ENCODE data around the gene MRPS15. TPM values are rescaled to one million over a fixed set of nuclear protein-coding genes. Genes with fewer than 3 reads are reported as not detected.
"Not testable (repeated sequence)": the region's sequence is repeated elsewhere in the genome, so short reads cannot be mapped to it uniquely, and the experiment has no call there.

MRPS15 gene
- 10 to 100 TPM; 55.6 to 86.7 (median 62.4) TPM for polyA plus RNA-seq (ENCODE audit: low read depth in 6 of 6)

- ATAC-seq (ENCODE audit: low read depth in 2 of 2) (peak; percentile 97 to 98), DNase-seq (peak; percentile 94)
- no peaks in the 10 kb centered on the region for H3K27me3 Mint-ChIP-seq
- peak within 1 kb of the TSS; percentile 97 to 99 (median 99) for H3K27ac Mint-ChIP-seq
- peak within 1 kb of the TSS; percentile 96 to 100 (median 98) for H3K4me3 Mint-ChIP-seq
- H3K4me1 Mint-ChIP-seq, result peaks cover 19 to 33% (median 24%) of the 10 kb centered on the region in 3 donors
- no peaks in the 10 kb centered on the region for H3K9me3 Mint-ChIP-seq
- peaks cover 8 to 23% of the 10 kb centered on the region in 2 donors for H3K36me3 Mint-ChIP-seq
These were observed at the start of gene MRPS15 for GRCh38 chr1:36463803-36464604. MRPS15 (minus strand) TSS chr1:36464384; CDS start chr1:36464275, 109 bp downstream.

GRCh38 chr1:36512842-36513241, 48.7 kb upstream of the MRPS15 start:
- no peak for DNase-seq
- no peak for ATAC-seq (ENCODE audit: low read depth in 2 of 2)
- Mint-ChIP-seq H3K27me3 (peaks cover 0 to 19% (median 16%) of the 10 kb centered on the region in 3 donors), H3K9me3 (peaks cover 0 to 2% (median 0%) of the 10 kb centered on the region in 7 donors), H3K36me3 (no peaks in the 10 kb centered on the region), H3K4me1 (peaks cover 0 to 5% (median 3%) of the 10 kb centered on the region in 3 donors), H3K27ac (no peak overlapping the region), H3K4me3 (no peak overlapping the region)

GRCh38 chr1:36511804-36512798, 47.9 kb upstream of the MRPS15 start:
- no peak for DNase-seq
- Mint-ChIP-seq H3K27ac (no peak overlapping the region), H3K27me3 (peaks cover 0 to 26% (median 23%) of the 10 kb centered on the region in 3 donors), H3K36me3 (no peaks in the 10 kb centered on the region), H3K4me3 (peak overlapping the region in 1 of 8 donors; percentile 33), H3K4me1 (peaks cover 0 to 5% (median 3%) of the 10 kb centered on the region in 3 donors), H3K9me3 (peaks cover 0 to 2% (median 0%) of the 10 kb centered on the region in 7 donors)
- ATAC-seq (ENCODE audit: low read depth in 2 of 2), result no peak

- not testable (repeated sequence) for H3K9me3 Mint-ChIP-seq; ATAC-seq (ENCODE audit: low read depth in 2 of 2); DNase-seq; H3K36me3 Mint-ChIP-seq; H3K4me1 Mint-ChIP-seq; H3K4me3 Mint-ChIP-seq; H3K27ac Mint-ChIP-seq
- peaks cover 0 to 34% (median 31%) of the 10 kb centered on the region in 3 donors for H3K27me3 Mint-ChIP-seq
These were observed 47.0 kb upstream of the MRPS15 start for GRCh38 chr1:36511220-36511619.

- no peak for ATAC-seq (ENCODE audit: low read depth in 2 of 2)
- Mint-ChIP-seq H3K36me3 (no peaks in the 10 kb centered on the region), H3K4me3 (no peak overlapping the region), H3K27me3 (peaks cover 0 to 39% (median 31%) of the 10 kb centered on the region in 3 donors), H3K9me3 (peaks cover 0 to 2% (median 0%) of the 10 kb centered on the region in 7 donors), H3K27ac (no peak overlapping the region), H3K4me1 (peaks cover 0 to 5% (median 3%) of the 10 kb centered on the region in 3 donors)
- DNase-seq, result no peak
These were observed 46.2 kb upstream of the MRPS15 start for GRCh38 chr1:36510418-36510817.

GRCh38 chr1:36508257-36508656, 44.1 kb upstream of the MRPS15 start:
- H3K27ac Mint-ChIP-seq, result peak overlapping the region in 1 of 6 donors; percentile 59
- no peak for DNase-seq
- peaks cover 6 to 40% (median 34%) of the 10 kb centered on the region in 3 donors for H3K27me3 Mint-ChIP-seq
- ATAC-seq (ENCODE audit: low read depth in 2 of 2), result no peak
- H3K36me3 Mint-ChIP-seq, result no peaks in the 10 kb centered on the region
- H3K9me3 Mint-ChIP-seq, result peaks cover 0 to 2% (median 0%) of the 10 kb centered on the region in 7 donors
- peaks cover 0 to 5% (median 3%) of the 10 kb centered on the region in 3 donors for H3K4me1 Mint-ChIP-seq
- peak overlapping the region in 1 of 8 donors; percentile 46 for H3K4me3 Mint-ChIP-seq

- Mint-ChIP-seq H3K9me3 (peaks cover 0 to 1% (median 0%) of the 10 kb centered on the region in 7 donors), H3K4me1 (peaks cover 0 to 3% (median 3%) of the 10 kb centered on the region in 3 donors), H3K27ac (no peak overlapping the region), H3K27me3 (peaks cover 6 to 40% (median 35%) of the 10 kb centered on the region in 3 donors), H3K36me3 (no peaks in the 10 kb centered on the region), H3K4me3 (peak overlapping the region in 1 of 8 donors; percentile 9)
- ATAC-seq (ENCODE audit: low read depth in 2 of 2) (no peak), DNase-seq (no peak)
These were observed 42.2 kb upstream of the MRPS15 start for GRCh38 chr1:36506276-36506920.

GRCh38 chr1:36503733-36504132, 39.5 kb upstream of the MRPS15 start:
- H3K4me3 Mint-ChIP-seq, result no peak overlapping the region
- H3K4me1 Mint-ChIP-seq, result peaks cover 0 to 3% (median 0%) of the 10 kb centered on the region in 3 donors
- H3K27me3 Mint-ChIP-seq, result peaks cover 6 to 35% (median 31%) of the 10 kb centered on the region in 3 donors
- no peak for DNase-seq
- H3K36me3 Mint-ChIP-seq, result no peaks in the 10 kb centered on the region
- no peak overlapping the region for H3K27ac Mint-ChIP-seq
- H3K9me3 Mint-ChIP-seq, result no peaks in the 10 kb centered on the region
- ATAC-seq (ENCODE audit: low read depth in 2 of 2), result no peak

GRCh38 chr1:36503159-36503558, 39.0 kb upstream of the MRPS15 start:
- peaks cover 8 to 32% (median 31%) of the 10 kb centered on the region in 3 donors for H3K27me3 Mint-ChIP-seq
- peaks cover 0 to 1% (median 0%) of the 10 kb centered on the region in 3 donors for H3K4me1 Mint-ChIP-seq
- no peaks in the 10 kb centered on the region for H3K9me3 Mint-ChIP-seq
- H3K36me3 Mint-ChIP-seq, result no peaks in the 10 kb centered on the region
- ATAC-seq (ENCODE audit: low read depth in 2 of 2) (no peak), DNase-seq (no peak)
- no peak overlapping the region for H3K4me3 Mint-ChIP-seq
- H3K27ac Mint-ChIP-seq, result no peak overlapping the region

GRCh38 chr1:36502616-36503015, 38.4 kb upstream of the MRPS15 start:
- ATAC-seq (ENCODE audit: low read depth in 2 of 2) (no peak), DNase-seq (no peak)
- H3K4me3 Mint-ChIP-seq, result no peak overlapping the region
- H3K27me3 Mint-ChIP-seq, result peaks cover 10 to 30% (median 26%) of the 10 kb centered on the region in 3 donors
- no peaks in the 10 kb centered on the region for H3K9me3 Mint-ChIP-seq
- H3K27ac Mint-ChIP-seq, result no peak overlapping the region
- no peaks in the 10 kb centered on the region for H3K4me1 Mint-ChIP-seq
- H3K36me3 Mint-ChIP-seq, result no peaks in the 10 kb centered on the region

- H3K9me3 Mint-ChIP-seq; H3K27ac Mint-ChIP-seq; H3K36me3 Mint-ChIP-seq; ATAC-seq (ENCODE audit: low read depth in 2 of 2); H3K4me3 Mint-ChIP-seq; H3K4me1 Mint-ChIP-seq; DNase-seq: not testable (repeated sequence)
- peaks cover 10 to 22% (median 19%) of the 10 kb centered on the region in 3 donors for H3K27me3 Mint-ChIP-seq
These were observed 37.7 kb upstream of the MRPS15 start for GRCh38 chr1:36501911-36502310.

- Mint-ChIP-seq H3K4me3 (no peak overlapping the region), H3K9me3 (peaks cover 0 to 4% (median 0%) of the 10 kb centered on the region in 7 donors), H3K36me3 (peaks cover 0 to 1% of the 10 kb centered on the region in 2 donors), H3K4me1 (peaks cover 0 to 5% (median 4%) of the 10 kb centered on the region in 3 donors), H3K27ac (no peak overlapping the region), H3K27me3 (peaks cover 23 to 30% (median 28%) of the 10 kb centered on the region in 3 donors)
- DNase-seq (no peak), ATAC-seq (ENCODE audit: low read depth in 2 of 2) (no peak)
These were observed 33.0 kb upstream of the MRPS15 start for GRCh38 chr1:36497207-36497606.

Measured in naive B cell (primary cell).